ENCODE measurements around the gene CIB4.

DNA sequence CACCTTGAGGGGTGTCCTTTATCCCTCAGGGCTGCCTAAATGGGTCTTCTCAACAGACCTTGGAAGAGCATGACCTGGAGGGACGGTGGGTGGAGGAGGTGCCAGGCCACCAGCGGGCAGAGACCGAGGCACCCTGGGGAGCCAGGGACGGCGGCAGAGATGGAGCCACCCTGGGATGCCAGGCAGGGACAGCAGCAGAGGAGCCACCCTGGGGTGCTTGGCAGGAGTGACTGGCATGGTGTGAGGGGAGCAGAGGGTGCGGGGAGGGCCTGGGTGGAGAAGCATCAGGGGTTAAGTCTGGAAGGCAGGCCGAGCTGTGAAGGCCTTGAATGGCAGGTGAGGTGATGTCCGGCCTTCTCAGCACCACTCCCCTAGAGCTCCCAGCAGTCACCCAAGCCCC, 56.1 kb downstream of the CIB4 start:
- TF ChIP-seq GATA3 (IDR thresholded peaks at IDR 0.05; ENCODE audit: low read depth, low read length) (no peak), GATA2 (IDR thresholded peaks at IDR 0.05; ENCODE audit: low read depth, low read length) (no peak)
